Endothelial cell of umbilical vein (primary cell): ENCODE data around the gene ARMC3. TPM values are rescaled to one million over a fixed set of nuclear protein-coding genes. Genes with fewer than 3 reads are reported as not detected.

ENCODE experiments used
- BruUV-seq: library from RNA; stranded (reverse); fragments of 400-500 nt; replicated peaks from 2 replicates; lab custom pipeline; 2021; lab: Mats Ljungman, UMichigan
- CTCF ChIA-PET: fragments of 300-600, 350-600 bp; sonication (Branson Sonifier 250); formaldehyde crosslinking; loops from one replicate; lab custom pipeline; 2021; ENCODE audit warnings: antibody characterized with exemption, inconsistent platforms; lab: Charles Lee
- POLR2A ChIA-PET: fragments of 300-600, 350-600 bp; sonication (Branson Sonifier 250); formaldehyde crosslinking; loops from one replicate; lab custom pipeline; 2021; ENCODE audit warnings: antibody characterized with exemption, inconsistent platforms; lab: Charles Lee
- DNase-seq: peaks from one replicate; pipeline ENCODE4 v3.0.0-alpha.2; 2011; ENCODE audit warnings: low read depth, low spot score
- FAIRE-seq: peaks from 2 replicates; lab custom pipeline; 2011; peaks lifted over from hg19 to GRCh38; lab: Jason Lieb, UNC
- H2AFZ ChIP-seq: 2 replicates; pipeline ENCODE4 v1.6.0; 2012; ENCODE audit warnings: low read depth, low read length, control low read depth, inconsistent platforms
- H3K27ac ChIP-seq: 2 replicates; pipeline ENCODE4 v1.5.1; 2011; ENCODE audit warnings: low read depth, mild to moderate bottlenecking, control low read depth, low read length, moderate library complexity; ENCODE audit not compliant: insufficient read depth
- H3K27me3 ChIP-seq, 2 experiments: 2 replicates each; pipeline versions ENCODE4 v1.6.0 to v1.6.1; 2011; ENCODE audit warnings: low read length in 2 of 2, mixed read lengths in 1 of 2; ENCODE audit not compliant: control insufficient read depth in 2 of 2, insufficient read depth in 2 of 2
- H3K36me3 ChIP-seq, 2 experiments: 2 replicates in 1 of 2; 3 replicates in 1 of 2; pipeline ENCODE4 v1.5.1; 2011; ENCODE audit warnings: low read length in 2 of 2, mild to moderate bottlenecking in 1 of 2, moderate library complexity in 1 of 2; ENCODE audit not compliant: control insufficient read depth in 2 of 2, insufficient read depth in 2 of 2; ENCODE audit errors: extremely low read depth in 1 of 2
- H3K4me1 ChIP-seq: 3 replicates; pipeline ENCODE4 v1.5.1; 2011; ENCODE audit warnings: mild to moderate bottlenecking, low read length; ENCODE audit not compliant: control insufficient read depth, insufficient read depth; ENCODE audit errors: extremely low read depth
- H3K4me2 ChIP-seq: 2 replicates; pipeline ENCODE4 v1.6.1; 2011; ENCODE audit warnings: low read length, control low read depth, mixed read lengths; ENCODE audit not compliant: insufficient read depth
- H3K4me3 ChIP-seq, 3 experiments: fragments of 200-600 bp in 1 of 3; sonication (generic), shearing (Covaris generic) in 1 of 3; replicated peaks in 1 of 3; 2 replicates each; pipeline ENCODE4 v1.5.1; 2011 to 2016; ENCODE audit warnings: control low read depth in 3 of 3, low read length in 3 of 3, mild to moderate bottlenecking in 2 of 3, inconsistent platforms in 1 of 3, low read depth in 1 of 3, moderate library complexity in 1 of 3; ENCODE audit not compliant: insufficient read depth in 1 of 3
- H3K79me2 ChIP-seq: 2 replicates; pipeline ENCODE4 v1.6.0; 2012; ENCODE audit warnings: low read length, inconsistent platforms; ENCODE audit not compliant: control insufficient read depth, insufficient read depth
- H3K9ac ChIP-seq: replicated peaks from 2 replicates; pipeline ENCODE3; 2011; ENCODE audit warnings: low read length, control low read depth; ENCODE audit not compliant: insufficient read depth; ENCODE audit errors: extremely low read depth
- H3K9me1 ChIP-seq: replicated peaks from 3 replicates; pipeline ENCODE4 v1.6.0; 2011; ENCODE audit warnings: mild to moderate bottlenecking, low read length; ENCODE audit not compliant: control insufficient read depth, insufficient read depth; ENCODE audit errors: extremely low read depth
- H3K9me3 ChIP-seq: replicated peaks from 2 replicates; pipeline ENCODE4 v1.5.1; 2012; ENCODE audit warnings: low read length, inconsistent platforms; ENCODE audit not compliant: control insufficient read depth, insufficient read depth
- H4K20me1 ChIP-seq: replicated peaks from 2 replicates; pipeline ENCODE3; 2011; ENCODE audit warnings: mild to moderate bottlenecking, low read length; ENCODE audit not compliant: control insufficient read depth, insufficient read depth; ENCODE audit errors: extremely low read depth
- EZH2 ChIP-seq: IDR thresholded peaks from 2 replicates; pipeline ENCODE4 v1.6.1; 2012; ENCODE audit warnings: borderline replicate concordance, low read depth, mild to moderate bottlenecking, moderate library complexity, low read length, inconsistent platforms; ENCODE audit not compliant: severe bottlenecking
- FOS ChIP-seq: IDR thresholded peaks from 2 replicates; pipeline ENCODE4 v1.6.1; 2011; ENCODE audit warnings: mild to moderate bottlenecking, low read length, moderate library complexity, borderline replicate concordance; ENCODE audit not compliant: insufficient read depth
- GATA2 ChIP-seq: IDR thresholded peaks from 2 replicates; pipeline ENCODE4 v1.7.0; 2011; ENCODE audit warnings: low read depth, mild to moderate bottlenecking, moderate library complexity, mixed read lengths, low read length; ENCODE audit not compliant: insufficient read length, insufficient read depth
- JUN ChIP-seq: IDR thresholded peaks from 2 replicates; pipeline ENCODE4 v1.6.1; 2011; ENCODE audit warnings: borderline replicate concordance, low read depth; ENCODE audit not compliant: insufficient read length, insufficient read depth
- MAX ChIP-seq: IDR thresholded peaks from 2 replicates; pipeline ENCODE4 v1.6.1; 2011; ENCODE audit not compliant: insufficient read depth, insufficient read length
- MYC ChIP-seq: IDR thresholded peaks from one replicate; pipeline ENCODE4 v1.6.1; 2011; ENCODE audit warnings: mild to moderate bottlenecking, low read depth, low read length
- POLR2A ChIP-seq: IDR thresholded peaks from 2 replicates; pipeline ENCODE4 v1.6.1; 2012; ENCODE audit warnings: low read depth, mild to moderate bottlenecking, control low read depth, low read length
- POLR2AphosphoS5 ChIP-seq: IDR thresholded peaks from 2 replicates; pipeline ENCODE4 v1.6.1; 2012; ENCODE audit warnings: low read depth, mild to moderate bottlenecking, control low read depth, low read length, moderate library complexity; ENCODE audit not compliant: insufficient read depth
- dilution Hi-C: fragments of 300-500 bp; cut with MboI; formaldehyde crosslinking; loops from one replicate; pipeline ENCODE4 v1.15.0; 2019; ENCODE audit warnings: low sequenced_read_pairs; ENCODE audit not compliant: extremely low pct_ligation_motif_present
- intact Hi-C: fragments of 100-400 bp; cut with micrococcal nuclease; formaldehyde crosslinking; loops from one replicate; pipeline ENCODE4 v1.10.0; 2022
- polyA plus RNA-seq, 4 experiments: library from polyadenylated mRNA; depleted of rRNA in 3 of 4; stranded (reverse) in 3 of 4; unstranded in 1 of 4; fragments of >200 nt; gene quantifications; 2 replicates each; pipeline versions ENCODE4 v1.2.1 to v1.2.3, GENCODE V29; 2011 to 2012; ENCODE audit warnings: missing spikeins in 1 of 4
- total RNA-seq: library from RNA; stranded (reverse); gene quantifications from 2 replicates; pipeline ENCODE4 v1.2.3, GENCODE V29; 2021
- TF ChIP-seq, protein P1 (sequence below), 2 donors: IDR thresholded peaks; 1 replicate in 1 of 2; 2 replicates in 1 of 2; pipeline ENCODE4 v1.5.1; 2011; ENCODE audit warnings: low read length in 2 of 2, mild to moderate bottlenecking in 2 of 2, moderate library complexity in 2 of 2, control low read depth in 1 of 2, inconsistent platforms in 1 of 2, low read depth in 1 of 2; ENCODE audit not compliant: insufficient read depth in 1 of 2; ENCODE audit errors: extremely low read depth in 1 of 2

ARMC3 gene
- total and polyA plus RNA-seq, 2 donors (not counting 3 experiments of a cell fraction or from before 2014, with no cell fraction given) = not detected

- DNase-seq (no peak), FAIRE-seq (no peak)
- no peak for TF ChIP-seq JUN
- TF ChIP-seq POLR2A = no peak
- TF ChIP-seq FOS = no peak
- BruUV-seq = no TSS peak
- CTCF ChIA-PET = interaction anchor here (1.3 kb wide), 1 partner anchor 9 kb away, joined by 3 read pairs; no protein-coding TSS in a partner anchor
- Histone ChIP-seq H3K27ac (no peak overlapping the region), H4K20me1 (no peaks in the 10 kb centered on the region), H3K9me3 (no peaks in the 10 kb centered on the region), H3K4me1 (no peaks in the 10 kb centered on the region), H2AFZ (no peak overlapping the region), H3K9ac (no peak overlapping the region), H3K4me2 (no peak overlapping the region), H3K4me3 (no peak overlapping the region), H3K9me1 (no peaks in the 10 kb centered on the region), H3K27me3 (peaks cover 0 to 2% of the 10 kb centered on the region in 2 experiments), H3K79me2 (no peaks in the 10 kb centered on the region), H3K36me3 (no peaks in the 10 kb centered on the region)
- dilution Hi-C loops = no loop called here
- intact Hi-C loops = no loop called here
- POLR2A ChIA-PET = no interaction called here
Observed at GRCh38 chr10:22945934-22946673, 18.3 kb downstream of the ARMC3 start.

DNA sequence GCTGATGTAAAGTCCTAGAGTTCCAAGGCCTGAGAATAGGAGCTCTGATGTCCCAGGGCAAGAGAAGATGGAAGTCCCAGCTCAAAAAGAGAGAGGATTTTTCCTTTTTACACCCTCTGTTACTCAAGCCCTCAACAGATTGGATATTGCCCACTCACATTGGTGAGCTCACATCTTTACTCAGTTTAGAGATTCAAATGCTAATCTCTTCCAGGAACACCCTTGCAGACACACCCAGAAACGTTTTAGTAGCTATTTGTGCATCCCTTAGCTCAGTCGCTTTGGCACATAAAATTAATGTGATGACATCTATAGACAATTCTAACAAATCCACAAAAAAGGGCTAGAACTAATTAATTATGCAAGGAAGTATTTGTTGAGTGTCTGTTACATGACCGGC lies 27.1 kb downstream of the ARMC3 start:
- ChIA-PET CTCF (interaction anchor here (1.4 to 1.9 kb wide), 3 partner anchors 11 to 34 kb away, joined by 3 to 6 read pairs (median 4); no protein-coding TSS in a partner anchor), POLR2A (no interaction called here)
- Histone ChIP-seq H3K27me3 (no peaks in the 10 kb centered on the region), H3K9me1 (no peaks in the 10 kb centered on the region), H2AFZ (no peak overlapping the region), H3K9ac (no peak overlapping the region), H3K9me3 (no peaks in the 10 kb centered on the region), H3K4me2 (no peak overlapping the region), H3K27ac (no peak overlapping the region), H3K36me3 (no peaks in the 10 kb centered on the region), H4K20me1 (no peaks in the 10 kb centered on the region), H3K79me2 (no peaks in the 10 kb centered on the region), H3K4me3 (no peak overlapping the region), H3K4me1 (no peaks in the 10 kb centered on the region)
- DNase-seq (no peak), FAIRE-seq (no peak)
- dilution Hi-C loops = no loop called here
- BruUV-seq = no TSS peak
- intact Hi-C loops = no loop called here
- TF ChIP-seq EZH2 (no peak), JUN (no peak), GATA2 (no peak), FOS (no peak), POLR2AphosphoS5 (no peak), MYC (no peak), MAX (no peak), POLR2A (no peak)
- TF ChIP-seq, protein P1, sequence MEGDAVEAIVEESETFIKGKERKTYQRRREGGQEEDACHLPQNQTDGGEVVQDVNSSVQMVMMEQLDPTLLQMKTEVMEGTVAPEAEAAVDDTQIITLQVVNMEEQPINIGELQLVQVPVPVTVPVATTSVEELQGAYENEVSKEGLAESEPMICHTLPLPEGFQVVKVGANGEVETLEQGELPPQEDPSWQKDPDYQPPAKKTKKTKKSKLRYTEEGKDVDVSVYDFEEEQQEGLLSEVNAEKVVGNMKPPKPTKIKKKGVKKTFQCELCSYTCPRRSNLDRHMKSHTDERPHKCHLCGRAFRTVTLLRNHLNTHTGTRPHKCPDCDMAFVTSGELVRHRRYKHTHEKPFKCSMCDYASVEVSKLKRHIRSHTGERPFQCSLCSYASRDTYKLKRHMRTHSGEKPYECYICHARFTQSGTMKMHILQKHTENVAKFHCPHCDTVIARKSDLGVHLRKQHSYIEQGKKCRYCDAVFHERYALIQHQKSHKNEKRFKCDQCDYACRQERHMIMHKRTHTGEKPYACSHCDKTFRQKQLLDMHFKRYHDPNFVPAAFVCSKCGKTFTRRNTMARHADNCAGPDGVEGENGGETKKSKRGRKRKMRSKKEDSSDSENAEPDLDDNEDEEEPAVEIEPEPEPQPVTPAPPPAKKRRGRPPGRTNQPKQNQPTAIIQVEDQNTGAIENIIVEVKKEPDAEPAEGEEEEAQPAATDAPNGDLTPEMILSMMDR (IDR thresholded peaks at IDR 0.05; ENCODE audit: extremely low read depth in 1 of 2, insufficient read depth in 1 of 2, low read depth in 1 of 2, low read length in 2 of 2) = no peak
